ENCODE measurements around the gene LRRC46. TPM values are rescaled to one million over a fixed set of nuclear protein-coding genes. Genes with fewer than 3 reads are reported as not detected.

The LRRC46 gene
- polyA plus RNA-seq, 1 experiment, result 0.67 TPM

DNA sequence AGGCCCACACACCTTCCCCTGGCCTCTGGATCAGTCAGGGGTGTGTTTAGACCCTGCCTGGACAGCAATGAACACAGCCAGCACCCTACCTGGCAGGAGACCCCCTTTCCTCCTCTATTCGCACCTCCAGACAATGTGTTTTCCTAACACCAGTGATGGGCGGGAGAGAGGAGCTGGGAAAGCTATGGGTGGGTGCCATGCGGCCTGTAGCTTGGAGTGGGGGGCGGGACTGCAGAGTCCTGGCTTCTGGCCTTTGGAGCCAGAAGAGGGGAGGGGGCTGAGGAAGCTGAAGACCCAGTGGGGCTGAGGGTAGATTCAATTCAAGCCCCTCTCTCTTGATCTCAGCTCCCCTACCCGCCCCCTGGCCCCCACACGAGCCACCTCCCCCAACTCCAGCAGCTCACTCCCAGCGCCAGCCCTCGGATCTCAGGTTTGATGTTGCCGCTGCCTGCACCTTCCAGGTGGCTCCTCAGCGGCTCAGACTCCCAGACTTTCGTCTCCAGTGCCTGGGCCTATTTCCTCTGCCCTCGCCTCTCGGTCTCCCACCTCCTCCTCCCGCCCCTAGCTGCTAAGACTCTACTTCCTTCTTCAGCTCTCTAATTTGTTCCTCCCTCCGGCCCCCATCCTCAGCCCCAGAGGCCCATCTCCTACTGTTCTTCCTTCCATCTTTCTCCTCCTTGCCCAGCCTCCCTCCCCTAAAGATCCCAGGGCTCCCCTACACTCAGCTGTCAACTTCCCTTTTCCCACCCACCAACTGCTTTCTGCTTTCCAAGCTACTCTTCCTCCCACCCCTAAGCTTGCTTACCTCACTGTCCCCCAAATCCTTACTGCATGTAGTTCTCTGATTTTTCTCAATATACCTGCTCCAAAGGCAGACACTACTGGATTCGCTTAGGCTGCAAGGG is 26.3 kb downstream of the LRRC46 start:
- POLR2A ChIA-PET, result interaction anchor here (0.8 kb wide), 1 partner anchor 37 kb away, joined by 4 read pairs; no protein-coding TSS in a partner anchor
- Histone ChIP-seq H3K4me3 (ENCODE audit: low read depth, low read length) (no peak overlapping the region), H3K27ac (ENCODE audit: low read depth, low read length) (no peak overlapping the region), H3K27me3 (ENCODE audit: control insufficient read depth, insufficient read depth, low read length) (peaks cover 42% of the 10 kb centered on the region), H3K9me3 (ENCODE audit: control insufficient read depth, insufficient read depth, low read length) (no peaks in the 10 kb centered on the region)
- CTCF ChIA-PET, result interaction anchor here (0.6 to 1.3 kb wide), 5 partner anchors 13 to 114 kb away, joined by 3 to 4 read pairs (median 3); partner anchors contain the start of gene SCRN2
- TF ChIP-seq, protein P1, sequence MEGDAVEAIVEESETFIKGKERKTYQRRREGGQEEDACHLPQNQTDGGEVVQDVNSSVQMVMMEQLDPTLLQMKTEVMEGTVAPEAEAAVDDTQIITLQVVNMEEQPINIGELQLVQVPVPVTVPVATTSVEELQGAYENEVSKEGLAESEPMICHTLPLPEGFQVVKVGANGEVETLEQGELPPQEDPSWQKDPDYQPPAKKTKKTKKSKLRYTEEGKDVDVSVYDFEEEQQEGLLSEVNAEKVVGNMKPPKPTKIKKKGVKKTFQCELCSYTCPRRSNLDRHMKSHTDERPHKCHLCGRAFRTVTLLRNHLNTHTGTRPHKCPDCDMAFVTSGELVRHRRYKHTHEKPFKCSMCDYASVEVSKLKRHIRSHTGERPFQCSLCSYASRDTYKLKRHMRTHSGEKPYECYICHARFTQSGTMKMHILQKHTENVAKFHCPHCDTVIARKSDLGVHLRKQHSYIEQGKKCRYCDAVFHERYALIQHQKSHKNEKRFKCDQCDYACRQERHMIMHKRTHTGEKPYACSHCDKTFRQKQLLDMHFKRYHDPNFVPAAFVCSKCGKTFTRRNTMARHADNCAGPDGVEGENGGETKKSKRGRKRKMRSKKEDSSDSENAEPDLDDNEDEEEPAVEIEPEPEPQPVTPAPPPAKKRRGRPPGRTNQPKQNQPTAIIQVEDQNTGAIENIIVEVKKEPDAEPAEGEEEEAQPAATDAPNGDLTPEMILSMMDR (IDR thresholded peaks at IDR 0.05; ENCODE audit: low read depth, low read length), result no peak
- no peak for DNase-seq (ENCODE audit: low read depth, low spot score)

DNA sequence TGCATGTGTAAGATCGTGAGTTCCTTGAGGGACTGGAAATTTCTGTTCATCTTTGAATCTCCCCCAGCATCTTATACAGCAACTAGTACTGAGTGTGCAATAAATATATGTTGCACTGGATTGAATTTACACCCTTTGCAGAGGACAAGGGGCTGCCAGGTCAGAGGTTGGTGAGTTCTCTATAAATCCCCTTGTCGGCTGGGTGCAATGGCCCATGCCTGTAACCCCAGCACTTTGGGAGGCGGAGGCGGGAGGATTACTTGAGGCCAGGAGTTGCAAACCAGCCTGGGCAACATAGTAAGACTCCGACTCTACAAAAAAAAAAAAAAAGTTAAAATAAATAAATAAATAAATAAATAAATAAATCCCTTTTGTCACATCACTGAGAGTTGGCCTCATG is 28.9 kb downstream of the LRRC46 start:
- H3K4me3 ChIP-seq (ENCODE audit: low read depth, low read length), result no peak overlapping the region
- TF ChIP-seq, protein P1 (IDR thresholded peaks at IDR 0.05; ENCODE audit: low read depth, low read length), result no peak
- DNase-seq (ENCODE audit: low read depth, low spot score), result no peak
- ChIA-PET CTCF (no interaction called here), POLR2A (no interaction called here)
- peaks cover 6% of the 10 kb centered on the region for H3K9me3 ChIP-seq (ENCODE audit: control insufficient read depth, insufficient read depth, low read length)
- no peak overlapping the region for H3K27ac ChIP-seq (ENCODE audit: low read depth, low read length)
- peaks cover 17% of the 10 kb centered on the region for H3K27me3 ChIP-seq (ENCODE audit: control insufficient read depth, insufficient read depth, low read length)

DNA sequence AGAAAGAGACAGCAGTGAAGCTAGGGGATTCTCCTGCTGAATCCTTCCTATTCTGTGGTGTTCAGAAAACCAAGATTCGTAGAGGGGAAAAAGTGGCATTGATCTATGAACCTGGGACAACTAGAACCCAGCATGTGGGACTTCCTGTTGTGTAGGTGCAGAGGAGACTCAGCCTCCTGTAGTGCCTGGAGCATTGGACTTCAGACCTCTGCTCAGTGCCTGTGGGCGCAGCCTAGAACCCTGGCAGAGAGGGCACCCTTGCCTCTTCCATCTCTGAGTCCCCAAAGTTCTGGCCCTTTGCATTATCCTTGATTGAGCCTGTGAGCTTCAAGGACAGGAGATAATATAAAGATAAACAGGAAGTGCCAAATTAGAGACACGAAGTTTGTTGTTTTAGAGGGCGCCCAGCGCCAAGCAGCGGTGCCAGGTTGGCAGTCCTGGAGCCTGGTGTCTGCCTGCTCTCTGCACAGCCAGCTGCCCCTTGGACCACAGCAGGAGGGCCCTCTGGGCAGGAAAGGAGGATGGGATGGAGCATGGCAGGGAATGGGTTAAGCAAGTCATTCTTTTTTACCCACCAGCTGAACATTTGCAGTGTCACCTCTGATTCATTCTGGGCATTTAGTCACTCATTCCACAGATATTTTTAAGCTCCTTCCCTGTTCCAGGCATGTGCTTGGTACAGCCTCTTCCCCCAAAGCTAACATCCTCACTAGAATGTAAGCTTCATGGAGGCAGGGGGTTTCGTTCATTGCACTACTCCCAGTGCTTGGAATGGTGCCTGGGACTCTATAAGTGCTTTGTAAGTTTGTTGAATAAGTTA is 31.4 kb downstream of the LRRC46 start:
- TF ChIP-seq, protein P1 (IDR thresholded peaks at IDR 0.05; ENCODE audit: low read depth, low read length), result no peak
- H3K4me3 ChIP-seq (ENCODE audit: low read depth, low read length), result no peak overlapping the region
- ChIA-PET CTCF (interaction anchor here (0.7 to 2.9 kb wide), 6 partner anchors 12 to 27 kb away, joined by 3 to 9 read pairs (median 4); partner anchors contain the start of genes SCRN2 and SP6), POLR2A (interaction anchor here (0.9 to 1.3 kb wide), 4 partner anchors 10 to 33 kb away, joined by 3 to 6 read pairs (median 5); partner anchors contain the start of genes LRRC46, MRPL10, SP2 and SP6)
- H3K9me3 ChIP-seq (ENCODE audit: control insufficient read depth, insufficient read depth, low read length), result peaks cover 9% of the 10 kb centered on the region
- DNase-seq (ENCODE audit: low read depth, low spot score), result peak; percentile 68
- H3K27me3 ChIP-seq (ENCODE audit: control insufficient read depth, insufficient read depth, low read length), result peaks cover 3% of the 10 kb centered on the region
- H3K27ac ChIP-seq (ENCODE audit: low read depth, low read length), result peak overlapping the region; percentile 54

DNA sequence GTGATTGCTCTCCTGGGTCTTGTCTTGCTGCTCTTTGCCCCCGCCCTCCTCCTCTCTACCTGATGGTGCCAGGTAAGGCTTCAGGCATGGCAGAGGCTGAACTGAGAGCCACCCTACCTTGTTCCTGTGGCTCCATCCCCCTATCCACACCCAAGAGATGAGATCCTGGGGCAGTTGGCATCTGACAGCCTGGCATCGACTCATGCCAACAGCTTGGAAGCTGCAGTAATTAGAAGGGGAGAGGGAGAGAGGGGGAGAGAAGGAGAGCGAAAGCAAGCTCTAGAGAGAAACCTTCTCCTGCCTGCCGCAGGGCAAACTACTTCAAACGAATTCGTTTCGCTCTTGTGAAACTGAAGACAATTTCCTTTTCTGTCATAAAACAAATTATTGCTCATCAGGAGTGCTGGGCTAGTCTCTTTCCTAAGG is 33.3 kb downstream of the LRRC46 start:
- H3K9me3 ChIP-seq (ENCODE audit: control insufficient read depth, insufficient read depth, low read length), result peaks cover 9% of the 10 kb centered on the region
- POLR2A ChIA-PET, result no interaction called here
- peaks cover 4% of the 10 kb centered on the region for H3K27me3 ChIP-seq (ENCODE audit: control insufficient read depth, insufficient read depth, low read length)
- no peak for DNase-seq (ENCODE audit: low read depth, low spot score)
- no peak overlapping the region for H3K27ac ChIP-seq (ENCODE audit: low read depth, low read length)
- TF ChIP-seq, protein P1 (IDR thresholded peaks at IDR 0.05; ENCODE audit: low read depth, low read length), result no peak
- H3K4me3 ChIP-seq (ENCODE audit: low read depth, low read length), result no peak overlapping the region
- CTCF ChIA-PET, result interaction anchor here (1.3 kb wide), 1 partner anchor 20 kb away, joined by 4 read pairs; no protein-coding TSS in a partner anchor

Measured in AG04450 (cell line).